Peyer's patch (tissue), 4 donors: Measurements from ENCODE around the gene NEK6.

Experiments used
- POLR2A ChIP-seq, 2 donors: fragments of 450-650 bp; IDR thresholded peaks; one replicate each; pipeline ENCODE4 v1.5.1; 2017; ENCODE audit warnings: antibody characterized with exemption in 2 of 2, mild to moderate bottlenecking in 2 of 2, moderate library complexity in 2 of 2
- TF ChIP-seq, protein P1 (sequence below), 6 experiments: fragments of 450-650 bp in 4 of 6; fragments of 200-600 bp in 2 of 6; sonication (generic) in 1 of 6; IDR thresholded peaks; one replicate each; pipeline ENCODE4 v1.5.1; 2017 to 2019; ENCODE audit warnings: antibody characterized with exemption in 6 of 6, mild to moderate bottlenecking in 3 of 6, moderate library complexity in 1 of 6

DNA sequence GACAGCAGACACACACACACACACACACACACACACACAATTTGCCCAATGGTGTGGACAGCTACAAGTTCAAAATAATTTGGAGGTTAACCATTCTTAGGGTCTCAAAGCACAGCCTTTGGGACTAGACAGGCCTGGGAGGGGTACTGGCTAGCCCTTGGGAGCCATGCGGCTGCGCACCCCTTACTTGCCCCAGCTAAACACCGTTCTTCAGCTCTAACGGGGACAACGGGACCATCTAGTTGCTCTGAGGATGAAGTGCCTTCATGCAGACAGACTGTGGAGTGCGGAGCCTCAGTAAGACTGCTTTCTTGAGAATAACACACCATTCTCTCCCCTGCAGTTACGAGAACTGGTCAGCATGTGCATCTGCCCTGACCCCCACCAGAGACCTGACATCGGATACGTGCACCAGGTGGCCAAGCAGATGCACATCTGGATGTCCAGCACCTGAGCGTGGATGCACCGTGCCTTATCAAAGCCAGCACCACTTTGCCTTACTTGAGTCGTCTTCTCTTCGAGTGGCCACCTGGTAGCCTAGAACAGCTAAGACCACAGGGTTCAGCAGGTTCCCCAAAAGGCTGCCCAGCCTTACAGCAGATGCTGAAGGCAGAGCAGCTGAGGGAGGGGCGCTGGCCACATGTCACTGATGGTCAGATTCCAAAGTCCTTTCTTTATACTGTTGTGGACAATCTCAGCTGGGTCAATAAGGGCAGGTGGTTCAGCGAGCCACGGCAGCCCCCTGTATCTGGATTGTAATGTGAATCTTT lies 92.9 kb downstream of the NEK6 start:
- TF ChIP-seq, protein P1, sequence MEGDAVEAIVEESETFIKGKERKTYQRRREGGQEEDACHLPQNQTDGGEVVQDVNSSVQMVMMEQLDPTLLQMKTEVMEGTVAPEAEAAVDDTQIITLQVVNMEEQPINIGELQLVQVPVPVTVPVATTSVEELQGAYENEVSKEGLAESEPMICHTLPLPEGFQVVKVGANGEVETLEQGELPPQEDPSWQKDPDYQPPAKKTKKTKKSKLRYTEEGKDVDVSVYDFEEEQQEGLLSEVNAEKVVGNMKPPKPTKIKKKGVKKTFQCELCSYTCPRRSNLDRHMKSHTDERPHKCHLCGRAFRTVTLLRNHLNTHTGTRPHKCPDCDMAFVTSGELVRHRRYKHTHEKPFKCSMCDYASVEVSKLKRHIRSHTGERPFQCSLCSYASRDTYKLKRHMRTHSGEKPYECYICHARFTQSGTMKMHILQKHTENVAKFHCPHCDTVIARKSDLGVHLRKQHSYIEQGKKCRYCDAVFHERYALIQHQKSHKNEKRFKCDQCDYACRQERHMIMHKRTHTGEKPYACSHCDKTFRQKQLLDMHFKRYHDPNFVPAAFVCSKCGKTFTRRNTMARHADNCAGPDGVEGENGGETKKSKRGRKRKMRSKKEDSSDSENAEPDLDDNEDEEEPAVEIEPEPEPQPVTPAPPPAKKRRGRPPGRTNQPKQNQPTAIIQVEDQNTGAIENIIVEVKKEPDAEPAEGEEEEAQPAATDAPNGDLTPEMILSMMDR (IDR thresholded peaks at IDR 0.05), result no peak
- no peak for TF ChIP-seq POLR2A (IDR thresholded peaks at IDR 0.05)
